DMS53 treated with DMSO at 0.1 percent for 48 hours (cell line): ENCODE data around the gene CCNL1.
"Not testable (repeated sequence)": the region's sequence is repeated elsewhere in the genome, so short reads cannot be mapped to it uniquely, and the experiment has no call there.

Source experiments
- DNase-seq: peaks from one replicate; lab custom pipeline; 2025; ENCODE audit not compliant: unreplicated experiment; lab: John Stamatoyannopoulos, UW

Gene CCNL1

DNA sequence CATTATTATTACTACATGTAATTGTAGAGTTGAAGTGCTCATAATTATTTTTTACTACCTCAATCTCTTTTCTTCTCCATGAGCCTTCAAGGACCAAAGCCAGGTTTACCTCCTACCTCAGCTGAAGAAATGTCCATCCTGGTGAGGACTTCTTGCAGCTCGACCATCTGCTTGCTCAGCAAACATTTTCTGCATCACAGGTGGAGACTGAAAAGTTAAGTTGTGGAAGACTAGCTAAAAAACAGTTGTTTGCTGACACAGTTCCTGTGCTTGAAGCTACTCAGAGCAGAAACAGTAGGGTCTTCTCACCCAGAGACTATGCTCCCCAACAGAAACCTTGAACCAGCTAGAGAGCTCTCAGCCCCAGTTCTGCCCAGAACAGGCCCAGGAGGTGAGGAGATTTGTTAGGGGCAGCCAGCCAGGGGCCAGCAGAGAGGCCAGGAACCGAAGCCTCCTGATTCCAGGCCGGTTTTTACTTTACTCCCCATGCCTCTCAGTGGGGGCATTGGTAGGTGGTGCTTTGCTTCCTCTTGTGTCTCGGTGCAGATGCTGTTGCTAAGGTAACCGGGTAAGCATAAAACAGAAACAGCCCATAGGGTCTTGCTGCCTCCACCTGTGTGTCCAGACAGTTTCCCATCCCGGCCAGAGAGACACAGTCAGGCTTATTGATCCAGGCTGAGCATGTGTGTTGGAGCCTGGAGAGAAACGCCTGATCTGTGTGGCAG lies 54.9 kb downstream of the CCNL1 start:
- DNase-seq, result no peak

DNA sequence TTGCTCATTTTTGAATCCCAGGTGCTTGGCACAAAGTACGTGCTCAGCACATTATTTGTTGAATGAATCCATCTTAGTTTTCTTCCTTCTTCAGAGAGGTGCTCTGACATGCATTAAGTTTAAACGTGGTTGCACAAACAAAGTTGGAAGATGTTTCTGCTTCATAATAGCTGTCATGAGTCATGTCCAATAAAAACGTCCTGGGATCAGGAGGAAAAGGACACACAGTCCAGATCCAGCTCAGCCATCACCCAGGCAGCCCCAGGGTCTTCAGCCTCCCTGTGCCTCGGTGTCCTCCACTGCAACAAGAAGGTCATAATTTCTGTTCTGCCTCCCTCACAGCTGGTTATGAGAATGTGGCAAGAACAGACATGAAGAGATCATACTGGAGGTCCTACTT lies 55.4 kb downstream of the CCNL1 start:
- no peak for DNase-seq

DNA sequence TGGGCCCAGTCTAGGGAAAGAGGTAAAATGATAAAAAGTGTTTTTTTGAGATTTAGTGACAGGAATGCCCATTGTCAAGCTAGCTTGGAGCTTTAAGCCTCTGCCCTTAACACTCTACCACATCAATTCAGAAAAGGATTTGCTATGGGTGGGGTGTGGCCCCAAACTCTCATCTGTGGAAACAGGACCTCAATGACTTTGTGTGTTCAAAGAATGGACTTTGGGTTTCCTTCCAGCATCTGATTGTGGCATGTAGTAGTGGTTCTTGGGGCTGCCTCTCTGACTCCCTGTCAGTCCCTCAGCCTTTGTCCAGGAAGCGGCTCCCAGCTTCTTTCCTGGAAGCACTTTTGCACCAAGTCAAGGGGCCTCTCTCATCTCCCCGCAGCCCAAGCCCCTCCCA lies 56.1 kb downstream of the CCNL1 start:
- no peak for DNase-seq

GRCh38 chr3:157103280-157103679 lies 56.7 kb downstream of the CCNL1 start:
- DNase-seq, result no peak

DNA sequence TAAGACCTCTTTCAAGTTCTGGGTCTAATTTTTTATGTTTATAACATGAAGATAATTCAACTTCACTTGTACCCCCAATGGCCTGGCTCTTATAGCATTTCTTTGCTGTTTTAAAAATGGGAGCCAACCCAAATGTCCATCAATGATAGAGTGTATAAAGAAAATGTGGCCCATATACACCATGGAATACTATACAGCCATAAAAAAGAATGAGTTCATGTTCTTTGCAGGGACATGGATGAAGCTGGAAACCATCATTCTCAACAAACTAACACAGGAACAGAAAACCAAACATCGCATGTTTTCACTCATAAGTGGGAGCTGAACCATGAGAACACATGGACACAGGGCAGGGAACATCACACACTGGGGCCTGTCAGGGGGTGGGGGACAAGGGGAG lies 57.4 kb downstream of the CCNL1 start:
- not testable (repeated sequence) for DNase-seq

DNA sequence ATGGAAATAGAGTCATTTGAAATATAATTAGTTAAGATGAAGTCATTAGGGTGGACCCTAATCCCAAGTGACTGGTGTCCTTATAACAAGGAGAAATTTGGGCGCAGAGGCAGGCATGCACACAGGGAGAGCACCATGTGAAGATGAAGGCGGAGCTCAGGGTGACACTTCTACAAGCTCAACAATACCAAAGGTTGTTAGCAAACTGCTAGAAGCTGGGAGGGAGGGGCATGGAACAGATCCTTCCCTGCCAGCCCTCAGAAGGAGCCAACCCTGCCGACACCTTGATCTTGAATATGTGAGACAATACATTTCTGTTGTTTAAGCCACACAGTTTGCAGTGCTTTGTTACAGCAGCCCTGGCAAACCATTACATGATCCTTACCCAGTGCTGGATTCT lies 57.8 kb downstream of the CCNL1 start:
- DNase-seq, result no peak

DNA sequence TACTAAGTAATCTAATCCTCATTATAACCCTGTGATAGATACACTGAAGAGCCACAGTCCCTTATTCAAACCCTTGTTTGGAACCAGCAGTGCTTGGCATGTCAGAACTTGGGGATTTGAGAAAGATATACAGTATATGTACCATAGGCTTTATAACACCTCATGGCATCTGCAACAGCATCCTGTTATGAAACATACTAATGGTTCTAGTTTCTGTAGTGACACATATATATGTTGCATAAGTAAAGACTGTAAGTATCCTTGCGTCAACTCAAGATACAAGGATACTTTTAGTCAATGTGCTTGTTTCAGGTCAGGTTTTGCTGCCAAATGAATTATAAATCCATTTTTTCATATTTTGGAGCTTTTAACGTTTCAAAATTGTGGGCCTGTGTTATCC lies 58.5 kb downstream of the CCNL1 start:
- DNase-seq, result no peak

DNA sequence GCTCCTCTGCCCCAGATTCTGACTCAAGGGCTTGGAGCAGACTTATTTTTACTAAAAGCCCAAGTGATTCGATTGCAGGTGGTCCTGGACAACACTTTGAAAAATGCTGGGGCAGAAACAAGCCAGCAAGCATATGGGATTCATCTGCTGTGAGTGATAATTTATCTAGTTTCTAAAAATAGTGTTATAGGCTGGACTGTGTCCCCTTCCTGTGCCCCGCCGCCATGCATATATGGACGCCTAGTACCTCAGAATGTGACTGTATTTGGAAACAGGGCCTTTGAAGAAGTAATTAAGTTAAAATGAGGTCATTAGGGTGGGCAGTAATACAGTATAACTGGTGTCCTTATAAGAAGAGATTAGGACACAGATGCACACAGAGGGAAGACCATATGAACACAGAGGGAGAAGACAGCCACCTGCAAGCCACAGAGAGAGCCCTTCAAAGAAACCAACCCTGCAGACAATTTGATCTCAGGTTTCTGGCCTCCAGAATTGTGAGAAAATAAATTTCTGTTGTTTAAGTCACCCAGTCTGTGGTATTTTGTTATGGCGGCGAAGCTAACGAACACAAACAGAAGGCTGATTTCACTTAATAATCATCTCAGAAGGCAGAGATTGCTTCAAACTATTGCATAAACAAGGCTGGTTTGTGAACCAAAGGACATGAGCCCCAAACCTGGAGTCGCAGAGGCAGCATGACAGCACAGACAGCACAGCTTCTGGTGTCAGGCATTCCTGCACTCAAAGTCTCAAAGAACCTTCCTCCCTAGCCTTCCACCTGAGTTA lies 59.1 kb downstream of the CCNL1 start:
- no peak for DNase-seq

DNA sequence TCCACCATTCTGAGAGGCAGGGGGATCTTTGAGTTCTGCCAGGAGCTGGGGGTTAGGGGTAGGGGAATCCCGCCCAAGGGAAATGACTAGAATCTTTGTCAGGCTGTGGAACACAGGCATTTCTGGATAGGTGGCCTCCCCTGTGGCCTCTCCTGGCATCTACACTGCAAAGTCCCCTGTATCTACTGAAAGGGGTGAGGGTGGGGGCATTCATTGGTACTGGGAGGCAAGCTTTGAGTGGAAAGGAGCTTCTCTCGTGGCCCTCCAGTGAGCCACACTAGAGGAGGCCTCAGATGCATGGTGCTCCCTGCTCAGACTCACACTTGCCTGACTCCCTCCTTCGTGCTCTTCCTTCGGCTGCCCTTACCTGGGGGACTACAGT lies 59.9 kb downstream of the CCNL1 start:
- no peak for DNase-seq

GRCh38 chr3:157099326-157100095 lies 60.4 kb downstream of the CCNL1 start:
- DNase-seq, result no peak

- DNase-seq, result no peak
Observed at GRCh38 chr3:157098823-157099185, 61.1 kb downstream of the CCNL1 start.

- DNase-seq, result no peak
Observed at GRCh38 chr3:157098121-157098822, 61.7 kb downstream of the CCNL1 start.
